ENCODE measurements around the gene PLEKHD1. TPM values are rescaled to one million over a fixed set of nuclear protein-coding genes. Genes with fewer than 3 reads are reported as not detected.
"Not testable (repeated sequence)": the region's sequence is repeated elsewhere in the genome, so short reads cannot be mapped to it uniquely, and the experiment has no call there.

The PLEKHD1 gene
- total RNA-seq, 1 donor from 2014 or later, result 0.24 TPM

DNA sequence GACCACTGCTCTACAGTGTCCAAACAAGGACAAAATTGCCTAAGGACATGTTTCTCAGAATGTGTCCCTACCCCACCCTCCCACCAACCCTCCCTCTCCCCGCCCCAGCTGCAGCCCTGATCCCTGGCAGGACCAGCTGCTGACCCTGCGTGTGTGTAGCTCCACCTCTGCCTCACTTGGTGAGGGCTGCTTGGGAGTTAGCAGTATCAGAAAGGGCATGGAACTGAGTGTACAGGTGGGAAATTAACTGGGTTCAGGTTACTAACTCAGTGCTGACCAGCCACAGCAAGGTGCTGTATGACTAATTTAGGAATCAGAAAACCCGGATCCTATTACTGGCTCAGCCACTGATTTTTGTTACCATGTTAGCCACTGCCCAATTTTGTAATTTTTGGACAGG lies 11.3 kb upstream of the PLEKHD1 start:
- POLR2A ChIA-PET, result no interaction called here
- intact Hi-C loops (cut with micrococcal nuclease), result no loop called here
- H3K9me3 Mint-ChIP-seq, result no peaks in the 10 kb centered on the region
- TF ChIP-seq, protein P1, sequence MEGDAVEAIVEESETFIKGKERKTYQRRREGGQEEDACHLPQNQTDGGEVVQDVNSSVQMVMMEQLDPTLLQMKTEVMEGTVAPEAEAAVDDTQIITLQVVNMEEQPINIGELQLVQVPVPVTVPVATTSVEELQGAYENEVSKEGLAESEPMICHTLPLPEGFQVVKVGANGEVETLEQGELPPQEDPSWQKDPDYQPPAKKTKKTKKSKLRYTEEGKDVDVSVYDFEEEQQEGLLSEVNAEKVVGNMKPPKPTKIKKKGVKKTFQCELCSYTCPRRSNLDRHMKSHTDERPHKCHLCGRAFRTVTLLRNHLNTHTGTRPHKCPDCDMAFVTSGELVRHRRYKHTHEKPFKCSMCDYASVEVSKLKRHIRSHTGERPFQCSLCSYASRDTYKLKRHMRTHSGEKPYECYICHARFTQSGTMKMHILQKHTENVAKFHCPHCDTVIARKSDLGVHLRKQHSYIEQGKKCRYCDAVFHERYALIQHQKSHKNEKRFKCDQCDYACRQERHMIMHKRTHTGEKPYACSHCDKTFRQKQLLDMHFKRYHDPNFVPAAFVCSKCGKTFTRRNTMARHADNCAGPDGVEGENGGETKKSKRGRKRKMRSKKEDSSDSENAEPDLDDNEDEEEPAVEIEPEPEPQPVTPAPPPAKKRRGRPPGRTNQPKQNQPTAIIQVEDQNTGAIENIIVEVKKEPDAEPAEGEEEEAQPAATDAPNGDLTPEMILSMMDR (IDR thresholded peaks at IDR 0.05), result no peak
- H3K27ac Mint-ChIP-seq, result no peak overlapping the region
- H3K36me3 Mint-ChIP-seq (ENCODE audit: low read depth), result no peaks in the 10 kb centered on the region
- peaks cover 3% of the 10 kb centered on the region for H3K4me1 Mint-ChIP-seq
- ATAC-seq (ENCODE audit: low read depth) (no peak), DNase-seq (no peak)
- peaks cover 2% of the 10 kb centered on the region for H3K27me3 Mint-ChIP-seq
- no peak overlapping the region for H3K4me3 Mint-ChIP-seq
- CTCF ChIA-PET, result no interaction called here

DNA sequence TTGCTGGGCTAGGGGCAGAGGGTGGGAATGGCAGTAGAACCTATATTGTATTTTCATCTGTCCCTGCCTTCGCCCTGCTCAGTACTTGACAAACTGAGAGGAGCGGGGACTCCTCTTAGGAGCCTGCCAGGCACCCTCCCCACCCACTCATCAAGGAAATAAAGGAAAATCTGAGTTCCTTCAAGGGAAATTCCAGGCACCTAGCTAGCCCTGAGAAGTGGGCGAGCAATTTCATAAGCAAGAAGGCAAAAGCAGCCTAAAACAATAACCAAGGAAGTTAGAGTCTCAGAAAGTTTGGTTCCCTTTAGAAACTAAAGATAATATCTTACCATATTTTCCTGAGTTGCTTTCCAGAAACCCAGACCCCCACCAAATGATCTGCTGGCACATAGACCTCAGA lies 10.6 kb upstream of the PLEKHD1 start:
- TF ChIP-seq, protein P1 (IDR thresholded peaks at IDR 0.05), result no peak
- ChIA-PET CTCF (no interaction called here), POLR2A (no interaction called here)
- Mint-ChIP-seq H3K4me3 (no peak overlapping the region), H3K36me3 (ENCODE audit: low read depth) (no peaks in the 10 kb centered on the region), H3K9me3 (no peaks in the 10 kb centered on the region), H3K27ac (no peak overlapping the region), H3K4me1 (peaks cover 3% of the 10 kb centered on the region), H3K27me3 (peaks cover 2% of the 10 kb centered on the region)
- intact Hi-C loops (cut with micrococcal nuclease), result no loop called here
- ATAC-seq (ENCODE audit: low read depth), result no peak
- no peak for DNase-seq

DNA sequence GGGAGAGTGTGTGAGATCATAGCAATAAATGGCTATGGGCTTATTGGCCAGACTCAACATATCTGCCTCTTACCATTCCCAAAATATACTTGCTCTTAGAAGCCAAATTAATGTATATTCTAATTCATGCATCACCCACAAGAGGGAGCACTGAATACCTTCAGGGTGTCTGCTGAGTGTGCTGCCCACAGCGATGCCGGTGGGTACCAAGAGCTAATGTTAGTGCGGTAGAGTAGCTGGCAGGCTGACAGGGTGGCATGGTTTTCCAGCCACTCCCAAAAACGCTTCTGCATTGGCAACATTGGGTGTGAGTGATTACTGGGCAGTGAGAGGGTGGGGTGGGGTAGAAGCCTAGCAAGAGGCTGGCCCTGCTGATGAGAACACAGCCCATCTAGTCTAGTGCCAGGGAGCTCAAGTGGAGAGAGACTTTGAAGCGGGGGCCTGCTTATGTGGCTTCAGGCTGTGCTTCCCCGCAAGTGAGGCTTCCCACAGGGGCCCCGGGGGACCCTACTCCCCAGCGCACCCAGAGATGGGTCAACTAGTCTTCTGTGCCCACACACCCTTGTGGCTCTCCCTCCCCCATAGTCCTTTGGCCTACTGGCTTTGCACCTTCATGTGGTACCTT lies 9.2 kb upstream of the PLEKHD1 start:
- Mint-ChIP-seq H3K4me3 (no peak overlapping the region), H3K27ac (no peak overlapping the region), H3K9me3 (no peaks in the 10 kb centered on the region), H3K27me3 (peaks cover 4% of the 10 kb centered on the region), H3K36me3 (ENCODE audit: low read depth) (no peaks in the 10 kb centered on the region), H3K4me1 (peaks cover 3% of the 10 kb centered on the region)
- DNase-seq (no peak), ATAC-seq (ENCODE audit: low read depth) (peak; percentile 28)
- CTCF ChIA-PET, result interaction anchor here (0.6 to 1.6 kb wide), 5 partner anchors 17 to 553 kb away, joined by 3 to 4 read pairs (median 4); no protein-coding TSS in a partner anchor
- POLR2A ChIA-PET, result no interaction called here
- intact Hi-C loops (cut with micrococcal nuclease), result no loop called here
- TF ChIP-seq, protein P1 (IDR thresholded peaks at IDR 0.05), result no peak

DNA sequence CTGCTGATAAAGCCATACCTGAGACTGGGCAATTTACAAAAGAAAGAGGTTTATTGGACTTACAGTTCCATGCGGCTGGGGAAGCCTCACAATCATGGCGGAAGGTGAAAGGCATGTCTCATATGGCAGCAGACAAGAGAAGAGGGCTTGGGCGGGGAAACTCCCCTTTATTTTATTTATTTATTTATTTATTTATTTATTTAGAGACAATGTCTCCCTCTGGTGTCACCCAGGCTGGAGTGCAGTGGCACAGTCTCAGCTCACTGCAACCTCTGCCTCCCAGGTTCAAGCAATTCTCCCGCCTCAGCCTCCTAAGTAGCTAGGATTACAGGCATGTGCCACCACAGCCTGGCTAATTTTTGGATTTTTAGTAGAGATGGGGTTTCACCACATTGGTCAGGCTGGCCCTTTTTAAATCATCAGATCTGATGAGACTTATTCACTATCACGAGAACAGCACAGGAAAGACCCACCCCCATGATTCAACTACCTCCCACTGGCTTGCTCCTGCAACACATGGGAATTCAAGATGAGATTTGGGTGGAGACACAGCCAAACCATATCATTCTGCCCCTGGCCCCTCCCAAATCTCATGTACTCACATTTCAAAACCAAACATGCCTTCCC lies 7.6 kb upstream of the PLEKHD1 start:
- H3K4me1 Mint-ChIP-seq; H3K36me3 Mint-ChIP-seq (ENCODE audit: low read depth); CTCF ChIA-PET; ATAC-seq (ENCODE audit: low read depth); POLR2A ChIA-PET; H3K27me3 Mint-ChIP-seq; intact Hi-C loops (cut with micrococcal nuclease); H3K9me3 Mint-ChIP-seq; DNase-seq; H3K27ac Mint-ChIP-seq; H3K4me3 Mint-ChIP-seq: not testable (repeated sequence)

DNA sequence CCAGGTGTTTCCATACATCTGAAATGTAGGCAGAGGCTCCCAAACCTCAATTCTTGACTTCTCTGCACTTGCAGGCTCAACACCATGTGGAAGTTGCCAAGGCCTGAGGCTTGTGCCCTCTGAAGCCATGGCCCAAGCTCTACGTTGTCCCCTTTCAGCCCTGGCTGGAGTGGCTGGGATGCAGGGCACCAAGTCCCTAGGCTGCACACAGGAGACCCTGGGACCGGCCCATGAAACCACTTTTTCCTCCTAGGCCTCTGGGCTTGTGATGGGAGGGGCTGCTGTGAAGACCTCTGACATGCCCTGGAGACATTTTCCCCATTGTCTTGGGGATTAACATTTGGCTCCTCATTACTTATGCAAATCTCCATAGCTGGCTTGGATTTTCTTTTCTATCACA lies 6.5 kb upstream of the PLEKHD1 start:
- H3K4me3 Mint-ChIP-seq; DNase-seq; ATAC-seq (ENCODE audit: low read depth); POLR2A ChIA-PET; H3K9me3 Mint-ChIP-seq; H3K27ac Mint-ChIP-seq; CTCF ChIA-PET; H3K36me3 Mint-ChIP-seq (ENCODE audit: low read depth); intact Hi-C loops (cut with micrococcal nuclease): not testable (repeated sequence)
- Mint-ChIP-seq H3K4me1 (peaks cover 11% of the 10 kb centered on the region), H3K27me3 (peaks cover 13% of the 10 kb centered on the region)

DNA sequence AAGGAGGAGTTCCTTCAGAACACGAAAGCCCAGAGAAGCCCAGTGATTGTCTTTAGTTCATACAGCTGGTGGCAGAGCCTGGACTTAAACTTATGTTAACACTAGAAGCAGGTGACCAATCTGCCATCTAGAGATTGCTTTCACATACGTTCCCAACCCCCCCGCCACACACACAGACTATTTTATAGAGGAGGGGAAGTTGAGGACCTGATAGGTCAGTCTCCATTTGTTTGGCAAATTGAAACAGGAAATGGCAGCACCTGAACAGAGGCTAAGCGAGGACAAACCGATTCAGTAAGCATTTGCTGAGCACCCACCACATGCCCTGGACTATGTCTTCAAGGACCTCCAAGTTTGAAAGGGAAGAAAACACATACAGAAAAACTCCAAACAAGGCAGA lies 4.8 kb upstream of the PLEKHD1 start:
- Mint-ChIP-seq H3K27me3 (peaks cover 22% of the 10 kb centered on the region), H3K9me3 (no peaks in the 10 kb centered on the region), H3K4me3 (no peak overlapping the region), H3K27ac (no peak overlapping the region), H3K4me1 (peaks cover 18% of the 10 kb centered on the region), H3K36me3 (ENCODE audit: low read depth) (no peaks in the 10 kb centered on the region)
- CTCF ChIA-PET, result no interaction called here
- no peak for DNase-seq
- intact Hi-C loops (cut with micrococcal nuclease), result no loop called here
- no peak for ATAC-seq (ENCODE audit: low read depth)
- POLR2A ChIA-PET, result no interaction called here
- TF ChIP-seq, protein P1 (IDR thresholded peaks at IDR 0.05), result no peak

Data from activated B cell treated with CpG ODN at 0.5 μM for 24 hours (primary cell).